Measurements from ENCODE around the gene TPI1.

TPI1 gene

DNA sequence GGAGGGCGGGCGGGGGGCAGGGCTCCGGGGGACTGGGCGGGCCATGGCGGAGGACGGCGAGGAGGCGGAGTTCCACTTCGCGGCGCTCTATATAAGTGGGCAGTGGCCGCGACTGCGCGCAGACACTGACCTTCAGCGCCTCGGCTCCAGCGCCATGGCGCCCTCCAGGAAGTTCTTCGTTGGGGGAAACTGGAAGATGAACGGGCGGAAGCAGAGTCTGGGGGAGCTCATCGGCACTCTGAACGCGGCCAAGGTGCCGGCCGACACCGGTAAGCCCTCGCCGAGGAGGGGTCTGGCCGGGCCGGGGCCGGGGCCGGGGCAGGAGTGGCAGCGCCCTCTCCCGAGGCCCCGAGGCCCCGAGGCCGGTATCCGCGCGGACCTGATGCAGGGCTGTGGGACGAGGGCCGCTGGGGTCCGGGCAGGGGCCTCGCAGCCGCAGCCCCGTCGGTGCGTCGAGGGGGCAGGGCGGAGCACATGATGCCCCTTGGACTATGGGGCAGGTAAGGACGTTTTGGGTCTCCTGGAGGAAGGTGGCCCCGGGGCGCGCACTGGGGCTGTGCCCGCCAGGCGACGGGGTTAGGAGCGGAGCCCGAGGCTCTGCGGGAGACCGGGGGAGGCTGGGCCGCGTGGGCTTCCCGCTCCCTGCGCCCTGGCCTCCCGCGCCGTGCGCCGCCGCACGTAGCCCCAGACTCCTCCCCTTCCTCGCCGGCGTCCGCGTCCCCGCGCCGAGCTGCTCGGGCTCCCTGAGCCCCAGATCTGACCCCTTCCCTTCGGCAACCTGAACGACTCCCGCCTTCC is at the start of gene TPI1:
Gene TPI1, plus strand, starts transcription at position 119 of the 798 bp plus-strand sequence. Its CDS starts 36 bp downstream, at position 155.
- DNase-seq (ENCODE audit: low spot score): peak; percentile 88

DNA sequence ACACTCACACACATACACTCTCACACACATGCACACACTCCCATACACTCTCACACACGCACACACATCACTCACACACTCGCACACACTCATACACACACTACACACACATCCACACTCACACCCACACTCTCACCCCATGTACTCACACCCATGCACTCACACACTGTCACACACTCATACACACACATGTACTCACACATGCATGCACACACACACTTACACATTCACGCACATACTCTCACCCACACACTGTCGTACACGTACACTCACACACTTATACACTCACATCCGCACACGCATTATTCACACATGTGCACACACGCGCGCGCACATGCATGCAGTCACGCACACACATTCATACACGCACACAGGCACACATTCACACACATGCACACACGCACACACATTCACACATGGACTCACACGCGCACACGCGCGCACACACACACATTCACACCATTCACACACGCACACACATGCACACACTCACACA is 49.6 kb upstream of the TPI1 start:
- no peak for DNase-seq (ENCODE audit: low spot score)

DNA sequence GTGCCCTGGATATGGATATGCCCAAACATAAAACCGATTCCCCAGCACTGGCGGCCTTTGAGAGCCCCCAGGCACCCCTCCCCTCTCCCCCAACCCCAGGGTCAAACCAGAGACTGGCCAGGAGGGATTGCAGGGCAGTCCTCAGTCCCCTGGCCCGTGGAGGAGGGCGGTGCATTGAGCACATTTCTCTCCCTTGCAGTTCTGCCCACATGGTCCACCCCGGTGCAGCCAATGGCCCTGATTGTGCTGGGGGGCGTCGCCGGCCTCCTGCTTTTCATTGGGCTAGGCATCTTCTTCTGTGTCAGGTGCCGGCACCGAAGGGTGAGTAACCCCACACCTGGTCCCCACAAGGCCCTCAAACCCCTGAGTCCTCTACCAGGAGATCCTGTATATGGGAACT is 49.1 kb upstream of the TPI1 start:
- DNase-seq (ENCODE audit: low spot score): no peak

DNA sequence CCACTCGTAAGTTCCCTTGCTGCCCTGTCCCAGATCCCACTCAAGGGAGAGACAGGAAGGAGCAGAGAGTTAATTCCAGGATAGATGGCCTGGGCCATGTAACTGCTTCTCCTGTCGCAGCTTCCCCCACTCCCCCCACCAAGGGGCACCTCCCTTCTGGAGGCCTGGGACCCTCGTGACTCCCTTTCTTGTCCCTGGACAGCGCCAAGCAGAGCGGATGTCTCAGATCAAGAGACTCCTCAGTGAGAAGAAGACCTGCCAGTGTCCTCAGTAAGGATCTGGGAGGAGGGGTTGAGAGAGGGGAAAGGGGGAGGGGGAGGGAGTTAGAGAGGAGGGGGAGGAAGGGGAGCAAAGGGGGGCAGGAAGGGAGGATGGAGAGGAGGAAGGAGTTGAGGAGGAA is 48.7 kb upstream of the TPI1 start:
- no peak for DNase-seq (ENCODE audit: low spot score)

DNA sequence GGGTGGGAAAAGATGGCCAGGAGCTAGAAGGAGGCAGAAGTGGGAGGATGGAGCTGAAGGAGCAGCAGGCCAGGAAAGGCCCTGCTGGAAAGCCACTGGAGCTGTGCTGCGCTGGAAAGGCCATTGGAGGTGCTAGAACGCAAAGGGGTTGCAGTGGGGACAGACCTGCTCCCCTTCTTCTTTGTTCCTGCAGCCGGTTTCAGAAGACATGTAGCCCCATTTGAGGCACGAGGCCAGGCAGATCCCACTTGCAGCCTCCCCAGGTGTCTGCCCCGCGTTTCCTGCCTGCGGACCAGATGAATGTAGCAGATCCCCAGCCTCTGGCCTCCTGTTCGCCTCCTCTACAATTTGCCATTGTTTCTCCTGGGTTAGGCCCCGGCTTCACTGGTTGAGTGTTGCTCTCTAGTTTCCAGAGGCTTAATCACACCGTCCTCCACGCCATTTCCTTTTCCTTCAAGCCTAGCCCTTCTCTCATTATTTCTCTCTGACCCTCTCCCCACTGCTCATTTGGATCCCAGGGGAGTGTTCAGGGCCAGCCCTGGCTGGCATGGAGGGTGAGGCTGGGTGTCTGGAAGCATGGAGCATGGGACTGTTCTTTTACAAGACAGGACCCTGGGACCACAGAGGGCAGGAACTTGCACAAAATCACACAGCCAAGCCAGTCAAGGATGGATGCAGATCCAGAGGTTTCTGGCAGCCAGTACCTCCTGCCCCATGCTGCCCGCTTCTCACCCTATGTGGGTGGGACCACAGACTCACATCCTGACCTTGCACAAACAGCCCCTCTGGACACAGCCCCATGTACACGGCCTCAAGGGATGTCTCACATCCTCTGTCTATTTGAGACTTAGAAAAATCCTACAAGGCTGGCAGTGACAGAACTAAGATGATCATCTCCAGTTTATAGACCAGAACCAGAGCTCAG is 48.0 kb upstream of the TPI1 start:
- DNase-seq (ENCODE audit: low spot score): no peak

DNA sequence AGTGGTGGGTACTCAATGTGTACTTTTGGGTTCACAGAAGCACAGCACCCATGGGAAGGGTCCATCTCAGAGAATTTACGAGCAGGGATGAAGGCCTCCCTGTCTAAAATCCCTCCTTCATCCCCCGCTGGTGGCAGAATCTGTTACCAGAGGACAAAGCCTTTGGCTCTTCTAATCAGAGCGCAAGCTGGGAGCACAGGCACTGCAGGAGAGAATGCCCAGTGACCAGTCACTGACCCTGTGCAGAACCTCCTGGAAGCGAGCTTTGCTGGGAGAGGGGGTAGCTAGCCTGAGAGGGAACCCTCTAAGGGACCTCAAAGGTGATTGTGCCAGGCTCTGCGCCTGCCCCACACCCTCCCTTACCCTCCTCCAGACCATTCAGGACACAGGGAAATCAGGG is 47.2 kb upstream of the TPI1 start:
- DNase-seq (ENCODE audit: low spot score): no peak

DNA sequence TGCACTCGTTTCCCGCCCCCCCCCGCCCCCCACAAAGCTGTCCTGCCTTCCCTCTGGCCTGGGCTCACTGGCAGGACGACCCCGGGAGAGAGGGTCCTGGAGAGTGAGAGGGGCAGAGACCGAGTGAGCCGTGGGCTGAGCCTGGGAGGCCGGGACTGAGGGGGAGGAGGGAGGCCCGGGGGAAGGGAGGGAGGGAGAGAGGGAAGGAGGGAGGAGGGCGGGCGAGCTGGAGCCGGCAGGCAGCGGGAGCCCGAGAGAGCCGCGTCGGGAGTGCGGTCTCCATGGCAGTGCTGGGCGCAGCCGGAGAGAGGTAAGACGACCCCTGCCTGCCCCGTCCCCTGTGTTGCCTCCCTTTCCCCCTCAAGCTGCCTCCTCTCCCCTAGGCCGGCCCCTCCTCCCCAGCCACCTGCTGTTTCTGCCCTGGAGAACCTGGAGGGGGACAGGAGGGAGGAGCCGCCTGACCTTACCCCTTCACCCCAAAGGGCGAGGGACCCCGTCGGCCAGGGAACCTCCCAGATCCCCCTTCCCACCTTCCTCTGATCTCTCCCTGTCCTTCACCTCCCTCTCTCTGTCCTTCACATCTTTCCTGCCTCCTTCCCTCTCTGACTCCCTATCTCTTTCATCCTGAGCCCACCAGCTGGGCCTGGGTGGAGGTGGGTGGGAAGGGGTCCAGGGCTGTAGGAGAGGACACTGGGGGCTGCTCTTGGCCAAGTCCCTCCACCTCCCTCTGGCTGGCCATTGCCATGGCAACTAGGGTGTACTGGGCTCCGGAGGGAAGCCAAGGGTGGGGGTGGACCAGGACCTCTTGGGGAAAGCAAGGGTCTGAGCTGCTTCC is 45.5 kb upstream of the TPI1 start, which contains the start of gene GPR162:
Gene GPR162, plus strand, starts transcription at position 231 of the 835 bp plus-strand sequence. CDS start 2,078 bp downstream, outside the sequence.
- no peak for DNase-seq (ENCODE audit: low spot score)

DNA sequence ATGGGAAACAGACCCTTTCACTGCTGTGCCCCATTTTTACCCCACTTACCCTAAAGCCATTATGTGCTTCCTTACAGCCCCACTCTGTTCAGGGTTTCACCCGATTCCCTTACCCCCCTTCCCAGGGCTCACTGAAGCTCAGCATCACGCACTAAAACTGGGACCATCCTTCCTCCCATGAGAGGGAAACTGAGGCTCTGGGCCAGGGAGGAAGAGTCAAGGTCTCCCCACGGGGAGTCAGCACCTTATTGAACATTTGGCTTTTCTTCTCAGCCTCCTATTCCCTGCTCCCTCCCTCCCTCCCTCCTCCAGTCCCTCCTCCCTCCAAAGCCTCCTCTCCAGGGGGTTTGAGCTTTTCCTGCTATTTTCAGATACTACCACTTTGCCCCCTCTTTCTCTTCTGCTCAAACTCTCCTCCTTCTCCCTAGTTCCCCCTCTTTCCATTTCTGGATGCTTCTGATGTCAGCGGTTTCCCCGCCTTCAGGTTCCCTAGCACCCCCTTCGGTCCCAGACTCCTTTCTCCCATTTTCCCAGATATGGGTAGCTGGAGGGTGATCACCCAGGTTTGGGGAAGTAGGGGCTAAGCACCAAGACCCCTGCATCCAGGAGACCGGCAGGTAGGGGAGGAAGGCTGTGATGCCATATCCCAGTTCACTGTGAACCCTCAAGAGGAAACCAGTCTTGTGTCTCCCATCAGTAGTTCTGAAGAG is 44.8 kb upstream of the TPI1 start:
- DNase-seq (ENCODE audit: low spot score): no peak

DNA sequence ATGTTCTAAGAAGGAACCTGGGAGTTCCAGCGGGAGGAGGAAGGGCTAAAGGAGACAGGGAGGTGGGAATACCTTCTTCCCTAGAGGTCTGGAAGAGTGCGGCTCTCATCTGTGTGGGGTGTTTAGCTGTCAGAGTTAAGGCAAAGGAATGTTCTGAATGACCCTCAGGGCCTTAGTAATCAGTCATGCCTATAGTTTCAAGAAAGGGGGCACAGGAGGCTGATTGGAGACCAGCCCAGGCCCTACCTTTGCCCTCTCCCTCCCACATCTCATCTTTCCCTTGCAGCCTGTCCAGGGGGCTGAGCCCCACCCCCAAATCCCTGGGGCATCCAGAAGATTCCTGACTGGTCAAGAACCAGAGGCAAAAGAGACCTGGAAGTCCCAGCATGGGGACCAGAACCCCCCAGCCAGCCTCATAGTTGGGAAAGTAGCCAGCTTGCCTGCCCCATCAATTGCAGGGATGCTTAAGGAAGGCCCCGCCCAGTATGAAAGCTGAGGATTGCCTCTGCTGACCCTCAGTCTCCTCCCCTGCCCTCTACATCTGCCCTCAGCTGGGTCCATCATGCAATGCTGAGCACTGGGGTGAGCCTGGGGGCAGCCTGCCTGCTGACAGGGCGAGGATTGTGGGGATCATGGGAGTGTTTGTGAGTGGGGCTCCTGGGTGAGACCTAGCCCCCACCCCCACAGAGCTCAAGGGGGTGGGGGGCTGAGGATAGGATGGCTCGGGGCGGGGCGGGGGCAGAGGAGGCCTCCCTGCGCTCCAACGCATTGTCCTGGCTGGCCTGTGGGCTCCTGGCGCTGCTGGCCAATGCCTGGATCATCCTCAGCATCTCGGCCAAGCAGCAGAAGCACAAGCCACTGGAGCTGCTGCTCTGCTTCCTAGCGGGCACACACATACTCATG is 43.9 kb upstream of the TPI1 start:
- DNase-seq (ENCODE audit: low spot score): no peak

DNA sequence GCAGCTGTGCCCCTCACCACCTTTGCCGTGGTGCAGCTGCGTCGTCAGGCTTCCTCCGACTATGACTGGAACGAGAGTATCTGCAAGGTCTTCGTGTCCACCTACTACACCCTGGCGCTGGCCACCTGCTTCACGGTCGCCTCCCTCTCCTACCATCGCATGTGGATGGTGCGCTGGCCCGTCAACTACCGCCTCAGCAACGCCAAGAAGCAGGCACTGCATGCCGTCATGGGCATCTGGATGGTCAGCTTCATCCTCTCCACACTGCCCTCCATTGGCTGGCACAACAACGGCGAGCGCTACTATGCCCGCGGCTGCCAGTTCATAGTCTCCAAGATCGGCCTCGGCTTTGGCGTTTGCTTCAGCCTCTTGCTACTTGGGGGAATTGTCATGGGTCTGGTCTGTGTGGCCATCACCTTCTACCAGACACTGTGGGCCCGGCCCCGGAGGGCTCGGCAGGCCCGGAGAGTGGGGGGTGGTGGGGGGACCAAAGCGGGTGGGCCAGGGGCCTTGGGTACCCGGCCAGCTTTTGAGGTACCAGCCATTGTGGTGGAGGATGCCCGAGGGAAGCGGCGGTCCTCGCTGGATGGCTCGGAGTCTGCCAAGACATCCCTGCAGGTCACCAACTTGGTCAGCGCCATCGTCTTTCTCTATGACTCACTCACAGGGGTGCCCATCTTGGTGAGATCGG is 43.1 kb upstream of the TPI1 start:
- no peak for DNase-seq (ENCODE audit: low spot score)

DNA sequence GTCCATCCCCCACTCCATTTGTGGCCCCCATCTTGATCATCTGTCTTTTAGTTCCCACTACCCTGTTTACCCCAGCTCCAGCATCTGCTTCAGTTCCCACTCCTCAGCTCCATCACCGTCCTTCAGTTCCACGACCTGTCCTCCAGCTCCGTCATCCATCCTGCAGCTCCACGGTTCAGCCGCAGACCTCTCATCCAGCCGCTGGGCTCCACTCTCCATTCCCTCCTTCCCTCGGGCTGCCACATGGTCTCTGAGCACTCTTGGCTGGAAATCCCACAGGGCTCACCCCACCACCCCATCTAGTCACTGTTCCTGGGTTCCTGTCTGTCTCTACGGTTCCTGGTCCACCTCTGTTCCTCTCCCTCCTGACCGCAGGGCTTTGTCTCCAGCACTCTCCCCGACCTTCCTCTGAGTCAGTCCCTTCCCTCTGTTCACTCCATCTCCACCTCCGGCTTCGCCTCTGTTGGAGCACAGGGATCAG is 42.4 kb upstream of the TPI1 start:
- no peak for DNase-seq (ENCODE audit: low spot score)

DNA sequence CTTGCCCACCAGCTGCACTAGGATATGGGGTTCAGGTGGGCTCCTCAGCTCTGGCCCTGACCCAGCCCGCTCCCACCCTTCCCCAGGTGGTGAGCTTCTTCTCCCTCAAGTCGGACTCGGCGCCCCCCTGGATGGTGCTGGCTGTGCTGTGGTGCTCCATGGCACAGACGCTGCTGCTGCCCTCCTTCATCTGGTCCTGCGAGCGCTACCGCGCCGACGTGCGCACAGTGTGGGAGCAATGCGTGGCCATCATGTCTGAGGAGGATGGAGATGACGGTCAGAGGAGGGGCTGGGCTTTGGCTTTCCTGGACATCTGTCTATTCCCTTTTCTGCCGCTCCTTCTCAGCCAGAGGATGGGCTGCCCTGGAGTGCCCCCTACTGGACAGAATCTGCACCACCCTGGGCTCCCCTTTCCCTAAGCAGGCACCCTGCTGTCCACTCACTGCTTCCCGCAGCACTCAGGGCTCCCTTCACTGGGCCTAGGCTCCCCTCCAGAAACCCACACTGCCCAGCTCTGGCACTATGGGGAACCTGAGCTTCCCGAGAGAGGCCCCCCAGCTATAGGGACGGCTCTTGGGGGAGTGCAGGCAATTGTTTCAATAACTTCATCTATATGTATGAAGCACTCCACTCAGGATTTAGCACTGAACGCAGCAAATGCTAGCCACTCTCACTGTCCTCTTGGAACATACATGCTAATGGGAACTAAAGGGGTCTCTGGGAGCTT is 41.8 kb upstream of the TPI1 start:
- DNase-seq (ENCODE audit: low spot score): peak; percentile 81

DNA sequence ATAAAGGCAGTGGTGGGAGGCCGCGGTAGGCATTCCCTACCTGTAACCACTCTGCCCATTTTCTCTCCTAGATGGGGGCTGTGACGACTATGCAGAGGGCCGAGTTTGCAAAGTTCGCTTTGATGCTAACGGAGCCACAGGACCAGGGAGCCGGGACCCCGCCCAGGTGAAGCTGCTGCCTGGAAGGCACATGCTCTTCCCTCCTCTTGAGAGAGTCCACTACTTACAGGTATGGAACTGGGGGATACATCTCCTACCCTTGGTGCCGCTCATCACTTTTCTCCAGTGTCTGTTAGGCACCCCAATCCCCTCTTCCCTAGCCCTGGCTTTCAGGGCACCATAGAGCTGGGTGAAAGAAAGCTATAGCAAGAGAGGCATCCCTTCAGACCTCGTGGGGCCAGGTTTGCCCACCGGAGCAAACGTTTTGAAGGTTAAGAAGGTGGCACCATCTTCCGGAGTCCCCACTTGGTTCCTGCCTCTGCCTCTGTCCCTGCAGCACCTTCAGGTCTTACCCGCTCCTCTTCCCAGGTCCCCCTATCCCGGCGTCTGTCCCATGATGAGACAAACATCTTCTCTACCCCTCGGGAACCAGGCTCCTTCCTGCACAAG is 41.1 kb upstream of the TPI1 start:
- DNase-seq (ENCODE audit: low spot score): no peak

DNA sequence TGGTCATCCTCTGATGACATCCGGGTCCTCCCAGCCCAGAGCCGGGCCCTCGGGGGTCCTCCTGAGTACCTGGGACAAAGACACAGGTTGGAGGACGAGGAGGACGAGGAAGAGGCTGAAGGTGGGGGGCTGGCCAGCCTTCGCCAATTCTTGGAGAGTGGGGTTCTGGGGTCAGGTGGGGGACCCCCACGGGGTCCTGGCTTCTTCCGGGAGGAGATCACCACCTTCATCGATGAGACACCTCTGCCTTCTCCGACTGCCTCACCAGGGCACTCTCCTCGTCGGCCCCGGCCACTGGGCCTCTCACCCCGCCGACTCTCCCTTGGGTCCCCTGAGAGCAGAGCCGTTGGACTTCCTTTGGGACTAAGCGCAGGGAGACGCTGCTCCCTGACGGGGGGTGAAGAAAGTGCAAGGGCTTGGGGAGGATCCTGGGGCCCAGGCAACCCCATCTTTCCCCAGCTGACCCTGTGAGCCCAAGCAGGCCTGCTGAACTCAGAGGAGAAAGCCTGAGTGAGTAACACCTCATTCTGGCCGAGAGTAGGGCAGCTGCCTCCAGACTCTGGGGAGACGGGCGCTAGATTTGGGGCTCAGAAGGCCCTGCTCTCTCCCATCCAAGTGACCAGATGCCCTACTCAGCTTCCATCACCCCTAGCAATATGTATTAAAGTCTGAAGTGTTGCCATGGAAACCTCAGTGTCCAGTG is 40.4 kb upstream of the TPI1 start:
- no peak for DNase-seq (ENCODE audit: low spot score)

DNA sequence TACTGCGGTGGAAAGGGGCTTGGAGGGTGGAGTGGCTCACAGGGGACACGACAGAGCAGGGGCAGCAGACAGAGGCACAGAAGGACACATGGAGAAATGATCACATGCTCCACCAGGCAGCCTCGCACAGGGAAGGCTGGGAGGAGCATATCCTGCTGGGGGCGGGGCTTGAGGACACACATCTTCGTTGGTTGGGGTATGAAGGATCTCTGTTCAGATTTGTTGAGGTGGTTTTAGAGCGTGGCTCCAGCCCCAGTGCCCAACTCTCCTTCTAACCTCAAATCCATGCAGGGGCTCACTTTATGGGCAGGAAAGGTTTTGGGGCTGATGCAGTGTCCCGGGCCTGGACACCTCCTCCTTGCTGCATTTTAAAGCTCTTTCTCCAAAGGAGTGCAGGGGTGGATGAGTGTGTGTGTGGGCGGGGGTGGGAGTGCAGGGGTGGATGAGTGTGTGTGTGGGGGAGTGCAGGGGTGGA is 39.9 kb upstream of the TPI1 start:
- peak; percentile 35 for DNase-seq (ENCODE audit: low spot score)

DNA sequence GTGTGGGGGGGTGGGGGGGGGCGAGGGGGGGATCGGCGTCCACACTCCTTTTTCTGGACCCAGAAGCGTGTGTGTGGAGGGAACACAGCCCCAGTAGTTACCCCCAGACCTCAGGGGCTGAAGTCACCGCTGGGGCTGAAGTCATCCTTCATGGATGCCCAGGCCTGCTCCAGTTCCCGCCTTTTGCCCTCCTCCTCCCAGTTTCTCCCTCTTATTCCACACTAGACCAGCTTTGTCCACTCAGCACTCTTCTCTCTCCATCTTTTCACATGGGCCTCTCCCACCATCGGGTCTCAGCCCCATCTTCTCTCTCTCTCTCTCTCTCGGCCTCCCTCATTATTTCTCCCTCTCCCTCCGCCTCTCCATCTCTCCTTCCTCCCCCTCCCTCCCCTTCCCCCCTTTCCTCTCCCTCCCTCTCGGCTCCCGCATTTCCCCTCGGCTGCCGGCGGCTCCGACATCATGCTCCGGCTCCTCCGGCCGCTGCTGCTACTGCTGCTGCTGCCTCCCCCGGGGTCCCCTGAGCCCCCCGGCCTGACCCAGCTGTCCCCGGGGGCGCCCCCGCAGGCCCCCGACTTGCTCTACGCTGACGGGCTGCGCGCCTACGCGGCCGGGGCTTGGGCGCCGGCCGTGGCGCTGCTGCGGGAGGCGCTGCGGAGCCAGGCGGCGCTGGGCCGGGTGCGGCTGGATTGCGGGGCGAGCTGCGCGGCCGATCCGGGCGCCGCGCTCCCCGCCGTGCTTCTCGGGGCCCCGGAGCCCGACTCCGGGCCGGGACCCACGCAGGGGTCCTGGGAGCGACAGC is 39.1 kb upstream of the TPI1 start, which contains the start of gene P3H3:
Gene P3H3, plus strand, starts transcription at position 426 of the 799 bp plus-strand sequence. Its CDS starts 34 bp downstream, at position 460.
- DNase-seq (ENCODE audit: low spot score): no peak
